Erythroblast (primary cell): ENCODE data around the gene FBXO3.

Source experiments
- GATA1 ChIP-seq: IDR thresholded peaks from 2 replicates; pipeline ENCODE4 v1.6.1; 2011; ENCODE audit warnings: low read depth, mild to moderate bottlenecking, control low read depth, low read length, moderate library complexity
- POLR2A ChIP-seq: IDR thresholded peaks from 2 replicates; pipeline ENCODE4 v1.6.1; 2011; ENCODE audit warnings: mild to moderate bottlenecking, low read length

GRCh38 chr11:33695051-33695566, 79.2 kb downstream of the FBXO3 start:
- no peak for TF ChIP-seq GATA1
- no peak for TF ChIP-seq POLR2A
